Astrocyte of the cerebellum (primary cell): ENCODE data around the gene ZNF451.
"Not testable (repeated sequence)": the region's sequence is repeated elsewhere in the genome, so short reads cannot be mapped to it uniquely, and the experiment has no call there.

Experiments
- DNase-seq: peaks from one replicate; pipeline ENCODE4 v3.0.0-alpha.2; 2011; ENCODE audit warnings: low read depth
- H3K4me3 ChIP-seq: 2 replicates; pipeline ENCODE4 v1.5.1; 2011; ENCODE audit warnings: mild to moderate bottlenecking, low read depth, low read length, moderate library complexity
- in situ Hi-C: cut with HindIII; loops from 2 replicates; pipeline ENCODE4 v1.10.0; 2017; ENCODE audit warnings: low sequenced_read_pairs
- TF ChIP-seq, protein P1 (sequence below): IDR thresholded peaks from 2 replicates; pipeline ENCODE4 v1.5.1; 2012; ENCODE audit warnings: low read length, low read depth, moderate library complexity, mild to moderate bottlenecking; ENCODE audit errors: missing control alignments

The ZNF451 gene

DNA sequence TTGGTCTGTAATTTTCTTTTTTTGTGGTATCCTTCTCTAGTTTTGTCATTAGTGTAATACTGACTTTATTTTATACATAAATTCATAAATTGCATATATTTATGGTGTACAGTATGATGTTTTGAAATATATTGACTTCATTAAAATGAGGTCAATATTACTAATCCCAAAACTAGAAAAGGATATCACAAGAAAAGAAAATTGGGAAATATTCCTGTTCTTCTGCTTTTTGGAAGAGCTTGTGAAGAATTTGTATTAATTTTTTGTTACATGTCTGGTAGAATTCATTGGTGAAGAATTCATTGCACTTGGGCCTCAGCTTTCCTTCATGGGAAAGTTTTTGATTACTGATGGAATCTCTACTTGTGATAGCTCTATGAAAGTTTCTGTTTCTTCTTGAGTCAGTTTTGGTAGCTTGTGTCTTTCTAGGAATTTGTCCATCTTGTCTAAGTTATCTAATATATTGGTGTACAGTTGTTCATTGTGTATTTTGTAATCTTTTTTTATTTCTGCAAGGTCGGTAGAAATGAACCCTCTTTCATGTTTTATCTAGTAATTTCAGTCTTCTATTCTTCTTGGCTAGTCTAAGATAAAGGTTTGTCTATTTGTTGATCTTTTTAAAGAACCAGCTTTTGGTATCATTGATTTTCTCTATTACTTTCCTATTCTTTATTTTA is 11.3 kb upstream of the ZNF451 start:
- no peak for DNase-seq
- TF ChIP-seq, protein P1, sequence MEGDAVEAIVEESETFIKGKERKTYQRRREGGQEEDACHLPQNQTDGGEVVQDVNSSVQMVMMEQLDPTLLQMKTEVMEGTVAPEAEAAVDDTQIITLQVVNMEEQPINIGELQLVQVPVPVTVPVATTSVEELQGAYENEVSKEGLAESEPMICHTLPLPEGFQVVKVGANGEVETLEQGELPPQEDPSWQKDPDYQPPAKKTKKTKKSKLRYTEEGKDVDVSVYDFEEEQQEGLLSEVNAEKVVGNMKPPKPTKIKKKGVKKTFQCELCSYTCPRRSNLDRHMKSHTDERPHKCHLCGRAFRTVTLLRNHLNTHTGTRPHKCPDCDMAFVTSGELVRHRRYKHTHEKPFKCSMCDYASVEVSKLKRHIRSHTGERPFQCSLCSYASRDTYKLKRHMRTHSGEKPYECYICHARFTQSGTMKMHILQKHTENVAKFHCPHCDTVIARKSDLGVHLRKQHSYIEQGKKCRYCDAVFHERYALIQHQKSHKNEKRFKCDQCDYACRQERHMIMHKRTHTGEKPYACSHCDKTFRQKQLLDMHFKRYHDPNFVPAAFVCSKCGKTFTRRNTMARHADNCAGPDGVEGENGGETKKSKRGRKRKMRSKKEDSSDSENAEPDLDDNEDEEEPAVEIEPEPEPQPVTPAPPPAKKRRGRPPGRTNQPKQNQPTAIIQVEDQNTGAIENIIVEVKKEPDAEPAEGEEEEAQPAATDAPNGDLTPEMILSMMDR: no peak
- H3K4me3 ChIP-seq: no peak overlapping the region
- in situ Hi-C loops: no loop called here

DNA sequence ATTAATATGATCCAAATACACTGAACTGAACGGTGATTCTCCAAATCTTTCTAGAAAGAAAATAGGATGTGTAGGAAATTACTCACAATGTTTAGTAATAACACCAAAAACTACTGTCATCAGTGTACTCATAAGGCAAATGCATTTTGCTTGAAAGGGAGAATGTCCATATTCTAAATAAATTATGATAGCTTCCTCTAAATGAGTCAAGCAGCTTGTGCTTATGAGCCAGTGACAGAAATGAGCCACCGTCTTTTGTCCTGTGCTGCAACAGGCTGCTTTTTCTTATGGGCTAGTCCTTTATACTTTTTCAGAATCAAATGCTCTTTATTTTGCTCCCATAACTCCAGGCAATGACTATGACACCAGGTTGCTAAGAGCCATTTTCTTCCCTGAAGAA is 4.5 kb upstream of the ZNF451 start:
- H3K4me3 ChIP-seq: no peak overlapping the region
- TF ChIP-seq, protein P1: no peak
- DNase-seq: no peak
- in situ Hi-C loops: no loop called here

DNA sequence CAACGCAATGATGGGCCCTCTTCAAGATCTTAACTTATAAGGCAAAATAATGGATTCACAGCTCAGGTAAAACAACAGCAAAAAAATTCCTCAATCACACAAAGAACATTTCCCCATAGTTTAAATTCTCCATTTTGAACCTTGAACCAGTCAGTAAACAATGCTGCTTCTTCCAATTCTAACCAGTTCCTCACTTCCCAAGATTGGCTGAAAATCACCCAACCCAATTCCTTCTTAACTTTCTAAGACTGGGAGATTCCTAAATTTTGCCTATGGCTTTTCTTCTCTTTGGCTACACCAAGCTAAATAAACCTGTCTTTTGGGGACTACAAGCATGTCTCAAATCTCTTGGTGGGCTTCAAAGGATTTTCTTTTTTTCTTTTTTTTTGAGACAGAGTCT is 3.1 kb upstream of the ZNF451 start:
- no peak for DNase-seq
- H3K4me3 ChIP-seq: no peak overlapping the region
- in situ Hi-C loops: no loop called here
- TF ChIP-seq, protein P1: no peak

GRCh38 chr6:57087916-57088315 is 2.1 kb upstream of the ZNF451 start:
- no peak for DNase-seq
- in situ Hi-C loops: no loop called here
- TF ChIP-seq, protein P1: no peak
- no peak overlapping the region for H3K4me3 ChIP-seq

DNA sequence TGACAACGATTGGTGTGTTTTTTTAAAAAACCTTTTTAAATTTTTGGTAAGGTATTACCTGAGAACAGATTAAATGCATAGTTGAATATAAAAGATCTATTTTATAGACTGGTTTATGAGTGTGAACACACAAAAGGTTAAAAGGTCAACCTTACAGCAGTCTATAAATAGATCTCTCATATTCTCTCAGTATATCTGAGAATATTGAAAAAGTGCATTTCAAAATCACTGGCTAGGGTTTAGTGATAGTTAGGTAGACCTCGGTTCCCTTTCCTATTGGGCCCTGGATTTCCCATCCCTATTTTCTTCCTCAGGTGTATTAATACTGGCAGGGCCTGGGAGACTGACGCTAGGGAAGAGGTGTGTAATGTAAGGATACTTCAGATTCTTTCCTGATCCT is 723 bp upstream of the ZNF451 start:
- in situ Hi-C loops: no loop called here
- H3K4me3 ChIP-seq: peak overlapping the region; percentile 63
- no peak for DNase-seq
- TF ChIP-seq, protein P1: no peak

DNA sequence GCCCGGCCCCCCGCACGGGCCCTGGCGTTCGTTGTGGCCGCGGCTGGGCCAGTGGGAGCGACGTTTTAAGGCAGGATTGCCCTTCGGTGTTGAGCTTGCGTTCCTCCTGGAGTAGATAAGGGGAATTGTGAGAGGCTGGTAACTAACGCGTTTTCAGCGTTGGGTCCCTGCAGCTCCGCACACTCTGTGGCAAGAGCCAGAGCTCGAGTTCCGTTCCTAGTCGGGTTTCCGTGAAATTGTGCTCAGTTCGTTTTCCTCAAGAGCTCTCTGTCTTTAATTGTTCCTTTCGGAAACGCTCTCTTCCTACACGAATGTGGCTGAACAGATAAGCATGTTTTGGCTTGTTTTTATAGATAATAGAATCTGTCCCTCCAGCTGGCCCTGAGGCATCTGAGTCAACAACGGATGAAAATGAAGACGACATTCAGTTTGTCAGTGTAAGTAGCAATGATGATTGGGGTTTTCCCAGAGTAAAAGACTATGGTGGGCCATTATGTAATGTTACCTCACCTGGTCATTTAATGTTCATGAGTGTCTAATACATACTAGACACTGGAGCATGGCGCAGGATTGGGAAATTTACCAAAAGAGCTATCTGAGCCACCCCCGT is 575 bp downstream of the ZNF451 start:
- H3K4me3 ChIP-seq: peak overlapping the region; percentile 63
- in situ Hi-C loops, DNase-seq: not testable (repeated sequence)

DNA sequence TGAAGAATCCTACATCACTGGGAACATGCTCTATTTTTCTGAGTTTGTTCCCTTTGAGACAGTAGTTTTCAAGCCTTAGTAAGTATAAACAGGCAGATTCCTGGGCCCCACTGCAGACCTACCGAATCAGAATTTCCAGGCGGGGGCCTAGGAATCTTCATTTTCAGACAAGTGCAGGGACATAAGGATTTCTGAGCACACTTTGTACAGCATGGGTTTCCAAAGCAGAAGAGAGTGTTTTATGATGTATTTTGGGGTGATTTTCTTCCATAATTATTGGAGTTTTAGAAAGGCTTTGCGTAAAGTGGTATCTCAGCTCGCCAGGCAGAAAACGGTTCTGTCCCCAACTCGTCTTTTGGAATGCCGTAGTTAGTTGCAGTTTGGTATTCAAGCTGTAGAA is 1.4 kb downstream of the ZNF451 start:
- in situ Hi-C loops, DNase-seq: not testable (repeated sequence)
- peak overlapping the region; percentile 23 for H3K4me3 ChIP-seq
